Stimulated activated CD4-positive, alpha-beta T cell treated with anti-CD3 and anti-CD28 coated beads, Interleukin-2, amount 100 ng/mL, for 4 hours (primary cell): ENCODE data around the gene XPR1.

Source experiments
- DNase-seq: peaks from one replicate; pipeline ENCODE4 v3.0.0-alpha.2; 2020; ENCODE audit warnings: low read depth

Gene XPR1

GRCh38 chr1:180932378-180932777, 300.6 kb downstream of the XPR1 start:
- DNase-seq: no peak

GRCh38 chr1:180933141-180933540, 301.3 kb downstream of the XPR1 start:
- no peak for DNase-seq

- DNase-seq: no peak
Measured at GRCh38 chr1:180934563-180934962, 302.7 kb downstream of the XPR1 start.

- no peak for DNase-seq
Measured at GRCh38 chr1:180935326-180936109, 303.7 kb downstream of the XPR1 start.

GRCh38 chr1:180936110-180937011, 304.5 kb downstream of the XPR1 start:
- no peak for DNase-seq

- DNase-seq: no peak
Measured at GRCh38 chr1:180937012-180937372, 305.2 kb downstream of the XPR1 start.

- no peak for DNase-seq
Measured at GRCh38 chr1:180937624-180938225, 305.9 kb downstream of the XPR1 start.

- DNase-seq: no peak
Measured at GRCh38 chr1:180939073-180939710, 307.4 kb downstream of the XPR1 start.

GRCh38 chr1:180939711-180940103, 307.9 kb downstream of the XPR1 start:
- no peak for DNase-seq
